Neural crest cell (in vitro differentiated cells): ENCODE data around the gene SUGP1. TPM values are rescaled to one million over a fixed set of nuclear protein-coding genes. Genes with fewer than 3 reads are reported as not detected.

Source experiments
- DNase-seq: peaks from one replicate; pipeline ENCODE4 v3.0.0; 2021; ENCODE audit warnings: low read depth, mixed read lengths, low spot score
- H3K27ac Mint-ChIP-seq: one replicate; pipeline ENCODE4 v1.8.0; 2021; ENCODE audit warnings: mild to moderate bottlenecking, mixed read lengths; ENCODE audit not compliant: unreplicated experiment
- H3K27me3 Mint-ChIP-seq: 2 replicates; pipeline ENCODE4 v1.8.0; 2021; ENCODE audit warnings: low read depth, mild to moderate bottlenecking, mixed read lengths
- H3K36me3 Mint-ChIP-seq: 2 replicates; pipeline ENCODE4 v1.8.0; 2021; ENCODE audit warnings: low read depth, mild to moderate bottlenecking, mixed read lengths
- H3K4me1 Mint-ChIP-seq: 2 replicates; pipeline ENCODE4 v1.8.0; 2021; ENCODE audit warnings: mixed read lengths
- H3K4me3 Mint-ChIP-seq: one replicate; pipeline ENCODE4 v1.8.0; 2021; ENCODE audit warnings: mild to moderate bottlenecking, mixed read lengths
- H3K9me3 Mint-ChIP-seq: 2 replicates; pipeline ENCODE4 v1.8.0; 2021; ENCODE audit warnings: mixed read lengths
- CTCF ChIP-seq: fragments of 200-600 bp; sonication (generic); conservative IDR thresholded peaks from 2 replicates; pipeline ENCODE4 v1.5.0; 2021; ENCODE audit warnings: antibody characterized with exemption, mild to moderate bottlenecking
- total RNA-seq: library from RNA; stranded (reverse); gene quantifications from 2 replicates; pipeline ENCODE4 v1.2.1, GENCODE V29; 2021

SUGP1 gene
- total RNA-seq, 1 donor from 2014 or later = 101 TPM

DNA sequence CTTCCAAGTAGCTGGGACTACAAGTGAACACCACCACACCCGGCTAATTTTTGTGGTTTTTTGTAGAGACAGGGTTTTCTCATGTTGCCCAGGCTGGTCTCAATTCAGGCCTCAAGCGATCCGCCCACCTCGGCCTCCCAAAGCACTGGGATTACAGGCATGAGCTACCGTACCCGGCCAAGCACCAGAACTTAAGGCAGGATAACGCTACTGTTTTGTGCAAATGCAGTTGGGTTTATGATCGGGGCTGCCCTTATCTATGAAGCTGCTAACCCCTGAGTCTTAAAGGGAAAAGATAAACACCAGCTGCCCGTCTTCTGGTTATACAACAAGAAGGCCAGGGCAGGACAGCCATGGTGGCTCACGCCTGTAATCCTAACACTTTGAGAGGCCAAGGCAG is 34.6 kb downstream of the SUGP1 start:
- Mint-ChIP-seq H3K36me3 (peaks cover 17% of the 10 kb centered on the region), H3K27me3 (no peaks in the 10 kb centered on the region), H3K9me3 (no peaks in the 10 kb centered on the region), H3K27ac (no peak overlapping the region), H3K4me1 (no peaks in the 10 kb centered on the region), H3K4me3 (no peak overlapping the region)
- no peak for TF ChIP-seq CTCF
- DNase-seq = no peak

DNA sequence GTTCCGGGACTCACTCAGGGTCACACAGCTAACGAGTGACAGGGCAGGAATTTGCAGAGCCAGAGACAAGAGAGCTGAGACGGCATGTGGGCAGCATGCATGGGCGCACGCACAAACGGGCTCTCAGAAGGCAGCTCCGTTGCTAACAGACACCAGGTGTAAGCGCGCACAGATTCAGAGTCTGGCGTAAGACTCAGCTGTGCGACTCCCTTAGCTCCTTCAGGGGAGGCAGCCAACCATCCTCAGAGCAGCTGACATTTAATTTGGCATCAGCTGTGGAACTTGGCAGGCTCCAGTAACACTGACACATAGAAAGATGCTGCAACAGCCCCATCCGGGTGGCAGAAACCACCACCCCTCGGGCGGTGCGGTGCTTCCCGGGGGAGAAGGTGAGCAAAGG is 39.7 kb downstream of the SUGP1 start:
- TF ChIP-seq CTCF = no peak

DNA sequence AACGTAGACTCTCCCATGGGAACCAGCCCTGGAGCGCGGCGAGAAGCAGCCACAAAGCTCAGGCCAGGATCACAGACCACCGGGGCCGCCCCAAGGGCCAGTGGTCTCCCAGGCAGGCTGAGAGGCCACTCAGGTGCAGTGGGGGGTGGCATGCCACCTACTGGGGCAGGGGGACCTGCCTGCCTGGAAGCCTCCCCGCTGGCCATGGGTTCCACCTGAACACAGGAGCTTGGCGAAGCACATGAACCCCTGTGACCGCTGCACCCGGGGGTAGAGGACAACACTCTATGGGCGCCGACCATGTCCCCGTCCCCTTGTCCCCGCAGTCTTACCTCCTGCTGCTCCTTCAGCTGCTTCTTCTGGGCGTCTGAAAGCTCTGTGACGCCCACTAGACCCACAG is 40.5 kb downstream of the SUGP1 start:
- no peaks in the 10 kb centered on the region for H3K9me3 Mint-ChIP-seq
- H3K4me3 Mint-ChIP-seq = no peak overlapping the region
- peaks cover 12% of the 10 kb centered on the region for H3K36me3 Mint-ChIP-seq
- H3K27ac Mint-ChIP-seq = no peak overlapping the region
- TF ChIP-seq CTCF = no peak
- H3K4me1 Mint-ChIP-seq = no peaks in the 10 kb centered on the region
- H3K27me3 Mint-ChIP-seq = no peaks in the 10 kb centered on the region
- no peak for DNase-seq

More for the DNA sequence above, 39.7 kb downstream of the SUGP1 start:
- no peak for DNase-seq
- H3K4me3 Mint-ChIP-seq = no peak overlapping the region
- H3K27me3 Mint-ChIP-seq = no peaks in the 10 kb centered on the region
- no peaks in the 10 kb centered on the region for H3K9me3 Mint-ChIP-seq
- no peak overlapping the region for H3K27ac Mint-ChIP-seq
- peaks cover 12% of the 10 kb centered on the region for H3K36me3 Mint-ChIP-seq
- H3K4me1 Mint-ChIP-seq = no peaks in the 10 kb centered on the region

DNA sequence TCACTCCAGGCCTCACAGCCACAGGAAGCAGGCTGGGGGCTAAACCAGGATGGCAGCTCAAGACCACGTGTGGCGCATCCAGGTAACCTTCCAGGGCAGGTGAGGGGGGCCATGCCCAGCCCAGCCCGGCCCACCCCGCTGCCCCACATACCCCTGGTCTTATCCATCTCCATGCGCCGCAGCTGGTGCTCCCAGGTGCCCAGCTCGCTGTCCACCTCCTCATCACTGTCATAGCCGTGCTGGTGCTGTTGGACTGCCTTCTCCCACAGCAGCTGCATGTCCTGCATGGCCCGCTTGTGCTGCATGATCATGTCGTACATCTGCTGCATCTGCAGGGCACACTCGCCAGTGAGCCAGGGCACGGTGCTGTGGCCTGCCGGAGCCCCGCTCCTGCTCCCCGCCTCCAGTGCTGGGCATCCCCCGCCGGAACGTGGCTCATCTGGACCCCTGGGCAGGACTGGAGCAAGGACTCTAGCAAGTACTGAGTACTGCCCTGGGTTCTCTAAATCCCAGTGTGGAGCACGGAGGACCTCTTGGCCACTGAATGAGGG is 41.2 kb downstream of the SUGP1 start:
- H3K4me3 Mint-ChIP-seq = no peak overlapping the region
- no peaks in the 10 kb centered on the region for H3K9me3 Mint-ChIP-seq
- no peak for DNase-seq
- peaks cover 7% of the 10 kb centered on the region for H3K36me3 Mint-ChIP-seq
- no peaks in the 10 kb centered on the region for H3K27me3 Mint-ChIP-seq
- no peak overlapping the region for H3K27ac Mint-ChIP-seq
- TF ChIP-seq CTCF = no peak
- no peaks in the 10 kb centered on the region for H3K4me1 Mint-ChIP-seq

DNA sequence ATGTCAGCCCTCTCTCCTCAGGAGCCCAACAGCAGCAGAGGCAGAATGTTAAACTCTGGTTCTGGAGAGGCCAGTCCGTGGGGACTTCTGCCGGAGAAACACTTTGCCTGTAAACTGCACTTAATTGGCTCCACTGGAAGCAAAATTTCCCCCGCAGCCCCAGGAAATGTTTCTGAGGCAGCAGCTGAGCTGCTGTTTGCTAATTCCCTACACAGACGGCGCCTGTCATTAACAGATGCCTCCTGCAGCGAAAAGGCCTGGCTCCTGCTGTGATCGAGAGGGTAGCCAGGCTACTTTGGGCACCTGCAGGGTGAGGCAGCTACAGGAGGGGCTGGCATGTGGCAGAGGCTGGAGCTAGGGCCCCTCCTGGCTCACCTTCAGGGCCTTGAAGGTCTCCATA is 42.0 kb downstream of the SUGP1 start:
- Mint-ChIP-seq H3K4me1 (peaks cover 4% of the 10 kb centered on the region), H3K27me3 (no peaks in the 10 kb centered on the region), H3K4me3 (no peak overlapping the region), H3K9me3 (no peaks in the 10 kb centered on the region), H3K27ac (no peak overlapping the region), H3K36me3 (peaks cover 3% of the 10 kb centered on the region)
- DNase-seq = no peak
- no peak for TF ChIP-seq CTCF

DNA sequence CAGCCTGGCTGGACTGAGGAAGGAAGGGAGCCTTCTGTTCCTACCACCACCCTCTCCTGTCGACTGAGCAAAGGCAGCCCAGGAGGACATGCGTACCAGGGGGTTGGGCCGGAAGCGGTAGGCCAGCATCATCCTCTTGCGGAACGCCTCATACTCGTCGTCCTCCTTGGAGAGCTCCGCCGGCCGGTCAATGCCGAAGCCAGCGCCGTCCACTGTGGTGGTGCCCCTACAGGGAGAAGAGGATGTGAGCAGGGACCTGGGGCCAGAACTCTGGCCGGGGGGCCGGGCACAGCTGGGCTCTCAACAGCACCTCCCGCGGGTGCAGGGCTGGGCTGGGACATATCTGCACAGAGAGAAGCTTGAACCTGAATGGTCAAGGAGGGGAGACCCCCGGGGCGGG is 43.5 kb downstream of the SUGP1 start:
- TF ChIP-seq CTCF = no peak
- Mint-ChIP-seq H3K4me1 (peaks cover 8% of the 10 kb centered on the region), H3K9me3 (no peaks in the 10 kb centered on the region), H3K27me3 (no peaks in the 10 kb centered on the region), H3K4me3 (no peak overlapping the region), H3K27ac (no peak overlapping the region), H3K36me3 (peaks cover 3% of the 10 kb centered on the region)
- no peak for DNase-seq
